Measurements from ENCODE around the gene PDZD2. TPM values are rescaled to one million over a fixed set of nuclear protein-coding genes. Genes with fewer than 3 reads are reported as not detected.

The PDZD2 gene
- total RNA-seq, 4 donors from 2014 or later: 10.2 to 15.0 (median 12.2) TPM

- H3K4me3 ChIP-seq: no peak overlapping the region
- DNase-seq (ENCODE audit: extremely low spot score): no peak
Measured at GRCh38 chr5:31983851-31984250, 344.9 kb downstream of the PDZD2 start.

GRCh38 chr5:31984691-31985090, 345.8 kb downstream of the PDZD2 start:
- intact Hi-C loops (cut with DNase I): no loop called here
- WGBS: 100% methylated on average over 1 of the region's 1 CpG
- Histone ChIP-seq H3K4me3 (no peak overlapping the region), H3K36me3 (peaks cover 0 to 12% (median 0%) of the 10 kb centered on the region in 4 donors), H3K27ac (replicated peaks in 1 of 4) (no peak overlapping the region), H3K4me1 (peaks cover 0 to 33% (median 3%) of the 10 kb centered on the region in 4 donors), H3K27me3 (no peaks in the 10 kb centered on the region), H3K9me3 (no peaks in the 10 kb centered on the region)
- DNase-seq (ENCODE audit: extremely low spot score): no peak
- TF ChIP-seq POLR2A (IDR thresholded peaks at IDR 0.05; ENCODE audit: low read depth): no peak
- TF ChIP-seq EP300 (IDR thresholded peaks at IDR 0.05): no peak
- TF ChIP-seq POLR2AphosphoS5 (IDR thresholded peaks at IDR 0.05): no peak
- TF ChIP-seq, protein P1, sequence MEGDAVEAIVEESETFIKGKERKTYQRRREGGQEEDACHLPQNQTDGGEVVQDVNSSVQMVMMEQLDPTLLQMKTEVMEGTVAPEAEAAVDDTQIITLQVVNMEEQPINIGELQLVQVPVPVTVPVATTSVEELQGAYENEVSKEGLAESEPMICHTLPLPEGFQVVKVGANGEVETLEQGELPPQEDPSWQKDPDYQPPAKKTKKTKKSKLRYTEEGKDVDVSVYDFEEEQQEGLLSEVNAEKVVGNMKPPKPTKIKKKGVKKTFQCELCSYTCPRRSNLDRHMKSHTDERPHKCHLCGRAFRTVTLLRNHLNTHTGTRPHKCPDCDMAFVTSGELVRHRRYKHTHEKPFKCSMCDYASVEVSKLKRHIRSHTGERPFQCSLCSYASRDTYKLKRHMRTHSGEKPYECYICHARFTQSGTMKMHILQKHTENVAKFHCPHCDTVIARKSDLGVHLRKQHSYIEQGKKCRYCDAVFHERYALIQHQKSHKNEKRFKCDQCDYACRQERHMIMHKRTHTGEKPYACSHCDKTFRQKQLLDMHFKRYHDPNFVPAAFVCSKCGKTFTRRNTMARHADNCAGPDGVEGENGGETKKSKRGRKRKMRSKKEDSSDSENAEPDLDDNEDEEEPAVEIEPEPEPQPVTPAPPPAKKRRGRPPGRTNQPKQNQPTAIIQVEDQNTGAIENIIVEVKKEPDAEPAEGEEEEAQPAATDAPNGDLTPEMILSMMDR (IDR thresholded peaks at IDR 0.05): no peak

More at GRCh38 chr5:31983851-31984250, 344.9 kb downstream of the PDZD2 start:
- Histone ChIP-seq H3K27me3 (no peaks in the 10 kb centered on the region), H3K9me3 (no peaks in the 10 kb centered on the region), H3K4me1 (peaks cover 0 to 28% (median 3%) of the 10 kb centered on the region in 4 donors), H3K27ac (replicated peaks in 1 of 4) (no peak overlapping the region), H3K36me3 (peaks cover 0 to 12% (median 0%) of the 10 kb centered on the region in 4 donors)
- intact Hi-C loops (cut with DNase I): no loop called here
- 59% methylated on average over 4 of the region's 4 CpGs for WGBS
- TF ChIP-seq, protein P1 (IDR thresholded peaks at IDR 0.05): no peak

DNA sequence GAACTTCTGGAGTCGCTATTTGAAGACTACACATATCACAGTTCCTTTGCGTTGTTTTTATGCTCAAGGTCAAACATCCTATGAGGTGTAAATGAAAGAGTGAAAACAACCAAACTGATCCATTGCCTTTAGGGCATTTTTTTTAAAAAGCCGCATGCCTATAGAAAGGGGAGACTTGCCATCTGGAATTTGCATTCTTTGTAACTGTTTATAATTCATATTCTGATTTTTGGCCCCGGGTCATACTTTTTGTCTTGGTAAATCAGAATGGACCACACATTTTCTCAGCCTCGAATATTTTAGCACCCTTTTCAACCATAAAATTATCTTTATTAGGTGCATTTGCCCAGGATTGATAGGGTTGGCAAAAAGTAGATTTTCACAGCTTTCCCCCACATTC, 347.2 kb downstream of the PDZD2 start:
- Histone ChIP-seq H3K4me1 (peaks cover 0 to 38% (median 7%) of the 10 kb centered on the region in 4 donors), H3K27ac (replicated peaks in 1 of 4) (no peak overlapping the region), H3K27me3 (no peaks in the 10 kb centered on the region), H3K9me3 (no peaks in the 10 kb centered on the region), H3K4me3 (no peak overlapping the region), H3K36me3 (peaks cover 0 to 12% (median 0%) of the 10 kb centered on the region in 4 donors)
- 86% methylated on average over 5 of the region's 5 CpGs for WGBS
- intact Hi-C loops (cut with DNase I): no loop called here
- TF ChIP-seq POLR2A (IDR thresholded peaks at IDR 0.05; ENCODE audit: low read depth) (no peak), POLR2AphosphoS5 (IDR thresholded peaks at IDR 0.05) (no peak), EP300 (IDR thresholded peaks at IDR 0.05) (no peak)
- TF ChIP-seq, protein P1 (IDR thresholded peaks at IDR 0.05): no peak
- DNase-seq (ENCODE audit: extremely low spot score): no peak

GRCh38 chr5:31987985-31988710, 349.2 kb downstream of the PDZD2 start:
- peaks cover 0 to 35% (median 12%) of the 10 kb centered on the region in 4 donors for H3K4me1 ChIP-seq
- WGBS: 90% methylated on average over 7 of the region's 7 CpGs
- H3K27ac ChIP-seq (replicated peaks in 1 of 4): no peak overlapping the region
- H3K4me3 ChIP-seq: no peak overlapping the region
- DNase-seq (ENCODE audit: extremely low spot score): no peak
- TF ChIP-seq EP300 (IDR thresholded peaks at IDR 0.05) (no peak), POLR2AphosphoS5 (IDR thresholded peaks at IDR 0.05) (peak in 1 of 2 donors; percentile 23), POLR2A (IDR thresholded peaks at IDR 0.05; ENCODE audit: low read depth) (no peak)
- TF ChIP-seq, protein P1 (IDR thresholded peaks at IDR 0.05): no peak
- intact Hi-C loops (cut with DNase I): no loop called here
- H3K27me3 ChIP-seq: no peaks in the 10 kb centered on the region
- H3K9me3 ChIP-seq: no peaks in the 10 kb centered on the region
- peaks cover 0 to 12% (median 0%) of the 10 kb centered on the region in 4 donors for H3K36me3 ChIP-seq

All from esophagus muscularis mucosa (tissue), 4 donors.